ENCODE results near the gene CFAP90.
A peak's percentile ranks its signal among the peaks of the same experiment; 100 is the strongest.

DNA sequence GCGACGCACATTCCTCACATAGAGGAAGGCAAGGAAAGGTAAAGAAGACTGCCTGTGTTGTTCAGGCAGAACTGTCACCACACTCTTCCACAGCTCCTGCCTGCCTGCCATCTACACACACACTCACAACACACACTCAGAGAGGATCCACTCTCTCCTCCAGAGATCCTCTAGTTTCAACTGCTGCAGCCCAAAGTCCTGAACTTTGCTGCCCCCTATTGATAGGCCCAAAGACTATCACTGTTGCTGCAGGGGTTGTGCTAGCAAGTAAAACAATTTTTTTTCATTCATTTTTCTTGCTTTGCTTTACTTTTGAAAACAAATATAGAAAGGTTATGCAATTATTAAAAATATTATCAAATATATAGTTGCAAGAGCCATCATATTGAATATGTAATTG lies 5.9 kb upstream of the CFAP90 start:
- TF ChIP-seq POLR2A (IDR thresholded peaks at IDR 0.05) = no peak
- TF ChIP-seq, protein P1, sequence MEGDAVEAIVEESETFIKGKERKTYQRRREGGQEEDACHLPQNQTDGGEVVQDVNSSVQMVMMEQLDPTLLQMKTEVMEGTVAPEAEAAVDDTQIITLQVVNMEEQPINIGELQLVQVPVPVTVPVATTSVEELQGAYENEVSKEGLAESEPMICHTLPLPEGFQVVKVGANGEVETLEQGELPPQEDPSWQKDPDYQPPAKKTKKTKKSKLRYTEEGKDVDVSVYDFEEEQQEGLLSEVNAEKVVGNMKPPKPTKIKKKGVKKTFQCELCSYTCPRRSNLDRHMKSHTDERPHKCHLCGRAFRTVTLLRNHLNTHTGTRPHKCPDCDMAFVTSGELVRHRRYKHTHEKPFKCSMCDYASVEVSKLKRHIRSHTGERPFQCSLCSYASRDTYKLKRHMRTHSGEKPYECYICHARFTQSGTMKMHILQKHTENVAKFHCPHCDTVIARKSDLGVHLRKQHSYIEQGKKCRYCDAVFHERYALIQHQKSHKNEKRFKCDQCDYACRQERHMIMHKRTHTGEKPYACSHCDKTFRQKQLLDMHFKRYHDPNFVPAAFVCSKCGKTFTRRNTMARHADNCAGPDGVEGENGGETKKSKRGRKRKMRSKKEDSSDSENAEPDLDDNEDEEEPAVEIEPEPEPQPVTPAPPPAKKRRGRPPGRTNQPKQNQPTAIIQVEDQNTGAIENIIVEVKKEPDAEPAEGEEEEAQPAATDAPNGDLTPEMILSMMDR (IDR thresholded peaks at IDR 0.05) = peak; percentile 28 to 56 (median 40)

Data from uterus (tissue), 2 donors.